OCI-LY7 (cell line): ENCODE measurements around the gene VTI1A. TPM values are rescaled to one million over a fixed set of nuclear protein-coding genes. Genes with fewer than 3 reads are reported as not detected.

Experiments
- BruUV-seq: library from RNA; stranded (reverse); fragments of 400-500 nt; replicated peaks from 2 replicates; lab custom pipeline; 2021; lab: Mats Ljungman, UMichigan
- CTCF ChIA-PET: fragments of 300-600 bp; sonication (Branson Sonifier 250); formaldehyde crosslinking; loops from one replicate; lab custom pipeline; 2022; ENCODE audit warnings: antibody characterized with exemption; ENCODE audit not compliant: unreplicated experiment; lab: Charles Lee
- POLR2A ChIA-PET: fragments of 300-600 bp; sonication (Branson Sonifier 250); formaldehyde crosslinking; loops from one replicate; lab custom pipeline; 2022; ENCODE audit warnings: antibody characterized with exemption; lab: Charles Lee
- DNase-seq: peaks from one replicate; pipeline ENCODE4 v3.0.0-alpha.2; 2015; ENCODE audit warnings: low spot score
- H2AFZ ChIP-seq: fragments of 200-600 bp; sonication (generic), shearing (Covaris generic); 2 replicates; pipeline ENCODE4 v1.6.1; 2014; ENCODE audit warnings: mild to moderate bottlenecking, antibody characterized with exemption, low read length, moderate library complexity
- H3K27ac ChIP-seq: fragments of 200-600 bp; sonication (generic); 2 replicates; pipeline ENCODE4 v1.5.1; 2014; ENCODE audit warnings: mixed run types, low read depth, mild to moderate bottlenecking, moderate library complexity, low read length, inconsistent platforms; ENCODE audit not compliant: poor library complexity, severe bottlenecking
- H3K36me3 ChIP-seq: fragments of 200-600 bp; sonication (generic); 2 replicates; pipeline ENCODE4 v1.6.1; 2014; ENCODE audit warnings: mild to moderate bottlenecking, antibody characterized with exemption, low read length, moderate library complexity, mixed read lengths; ENCODE audit not compliant: insufficient read depth
- H3K4me1 ChIP-seq: fragments of 200-600 bp; sonication (generic); 2 replicates; pipeline ENCODE4 v1.5.1; 2014; ENCODE audit warnings: mild to moderate bottlenecking, low read length; ENCODE audit not compliant: insufficient read depth, poor library complexity, severe bottlenecking
- H3K4me2 ChIP-seq: fragments of 200-600 bp; sonication (generic); 2 replicates; pipeline ENCODE4 v1.6.1; 2014; ENCODE audit warnings: mild to moderate bottlenecking, low read length
- H3K4me3 ChIP-seq: fragments of 200-600 bp; sonication (generic); 2 replicates; pipeline ENCODE4 v1.5.1; 2014; ENCODE audit warnings: mild to moderate bottlenecking, low read depth, low read length; ENCODE audit not compliant: poor library complexity, severe bottlenecking
- H3K79me2 ChIP-seq: fragments of 200-600 bp; sonication (generic); 2 replicates; pipeline ENCODE4 v1.6.1; 2016; ENCODE audit warnings: low read depth, mild to moderate bottlenecking, low read length, moderate library complexity, mixed read lengths; ENCODE audit not compliant: insufficient read depth
- H3K9me2 ChIP-seq: fragments of 200-600 bp; sonication (generic); 2 replicates; pipeline ENCODE4 v1.6.1; 2016; ENCODE audit warnings: mild to moderate bottlenecking, low read length, mixed read lengths; ENCODE audit not compliant: insufficient read depth
- H3K9me3 ChIP-seq: fragments of 200-600 bp; sonication (generic); 2 replicates; pipeline ENCODE4 v1.6.1; 2014; ENCODE audit warnings: mild to moderate bottlenecking, mixed run types, low read length, mixed read lengths
- H4K20me1 ChIP-seq: fragments of 200-600 bp; sonication (generic); 2 replicates; pipeline ENCODE4 v1.6.1; 2014; ENCODE audit warnings: mild to moderate bottlenecking, antibody characterized with exemption, low read length, moderate library complexity, mixed read lengths; ENCODE audit not compliant: insufficient read depth
- CTCF ChIP-seq: fragments of 200-600 bp; sonication (generic); conservative IDR thresholded peaks from 2 replicates; pipeline ENCODE4 v1.5.1; 2014; ENCODE audit warnings: mild to moderate bottlenecking, antibody characterized with exemption, low read length, moderate library complexity, mixed read lengths
- EZH2phosphoT487 ChIP-seq: fragments of 200-600 bp; sonication (generic); IDR thresholded peaks from 2 replicates; pipeline ENCODE4 v1.6.1; 2018; ENCODE audit warnings: low read depth, borderline replicate concordance, mild to moderate bottlenecking, mixed run types, antibody characterized with exemption, low read length, moderate library complexity, mixed read lengths
- intact Hi-C: fragments of 100-400 bp; cut with micrococcal nuclease; formaldehyde crosslinking; loops from one replicate; pipeline ENCODE4 v1.10.0; 2022; ENCODE audit not compliant: unreplicated experiment
- total RNA-seq, 2 experiments: library from RNA; depleted of rRNA in 1 of 2; stranded (reverse); fragments of >200 nt in 1 of 2; shearing (Covaris generic) in 1 of 2; gene quantifications; 2 replicates each; pipeline ENCODE4 v1.2.3, GENCODE V29; 2014 to 2022

Gene VTI1A
- total RNA-seq, 2 experiments from 2014 or later, result 39.4 to 45.2 TPM

- Histone ChIP-seq H3K4me3 (no peak overlapping the region), H3K9me3 (no peaks in the 10 kb centered on the region), H3K27ac (no peak overlapping the region), H3K4me2 (no peak overlapping the region), H3K36me3 (no peaks in the 10 kb centered on the region), H2AFZ (no peak overlapping the region), H3K4me1 (no peaks in the 10 kb centered on the region), H3K79me2 (no peaks in the 10 kb centered on the region), H3K9me2 (no peaks in the 10 kb centered on the region), H4K20me1 (no peaks in the 10 kb centered on the region)
- CTCF ChIA-PET, result no interaction called here
- TF ChIP-seq EZH2phosphoT487, result no peak
- no peak for TF ChIP-seq CTCF
- intact Hi-C loops, result no loop called here
- DNase-seq, result no peak
- POLR2A ChIA-PET, result interaction anchor here (1.1 kb wide), 1 partner anchor 9 kb away, joined by 3 read pairs; no protein-coding TSS in a partner anchor
- no TSS peak for BruUV-seq
Measured at GRCh38 chr10:112701211-112701877, 254.3 kb downstream of the VTI1A start.

GRCh38 chr10:112701878-112702255 is 254.9 kb downstream of the VTI1A start:
- no peaks in the 10 kb centered on the region for H4K20me1 ChIP-seq
- H2AFZ ChIP-seq, result no peak overlapping the region
- CTCF ChIA-PET, result no interaction called here
- no peaks in the 10 kb centered on the region for H3K4me1 ChIP-seq
- no peak overlapping the region for H3K4me3 ChIP-seq
- BruUV-seq, result no TSS peak
- no peak overlapping the region for H3K4me2 ChIP-seq
- H3K9me2 ChIP-seq, result no peaks in the 10 kb centered on the region
- POLR2A ChIA-PET, result no interaction called here
- H3K27ac ChIP-seq, result no peak overlapping the region
- DNase-seq, result no peak
- no peak for TF ChIP-seq EZH2phosphoT487
- no peak for TF ChIP-seq CTCF
- intact Hi-C loops, result no loop called here
- no peaks in the 10 kb centered on the region for H3K79me2 ChIP-seq
- no peaks in the 10 kb centered on the region for H3K9me3 ChIP-seq
- no peaks in the 10 kb centered on the region for H3K36me3 ChIP-seq

DNA sequence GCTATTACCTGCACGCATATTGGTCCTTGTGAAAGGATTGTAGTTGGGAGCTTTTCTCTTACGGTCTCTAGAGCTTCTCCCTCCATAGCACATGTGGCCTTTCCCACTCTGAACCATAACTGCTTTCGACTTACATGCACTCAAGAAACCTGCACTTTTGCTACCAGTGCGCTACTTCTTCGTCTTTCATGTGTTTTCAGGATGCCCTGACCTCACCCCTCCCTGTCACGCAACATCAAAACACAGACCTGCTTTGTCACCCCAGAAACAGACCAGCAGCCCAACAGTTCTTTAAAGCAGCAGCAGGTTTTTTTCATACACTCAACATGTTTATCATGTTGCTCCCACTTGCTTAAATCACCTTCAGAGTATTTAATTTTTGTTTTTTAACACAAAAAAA is 259.6 kb downstream of the VTI1A start:
- Histone ChIP-seq H3K4me1 (no peaks in the 10 kb centered on the region), H2AFZ (no peak overlapping the region), H3K79me2 (no peaks in the 10 kb centered on the region), H4K20me1 (0 out of 2 replicates have a peak, but pooled peaks cover 3% of the 10 kb centered on the region), H3K9me2 (no peaks in the 10 kb centered on the region), H3K9me3 (no peaks in the 10 kb centered on the region), H3K27ac (no peak overlapping the region), H3K36me3 (no peaks in the 10 kb centered on the region), H3K4me3 (no peak overlapping the region), H3K4me2 (no peak overlapping the region)
- intact Hi-C loops, result no loop called here
- no TSS peak for BruUV-seq
- no peak for DNase-seq
- TF ChIP-seq CTCF (no peak), EZH2phosphoT487 (no peak)
- ChIA-PET POLR2A (no interaction called here), CTCF (no interaction called here)
